ENCODE results near the gene FOXJ2.

FOXJ2 gene

GRCh38 chr12:8057839-8058238 lies 25.3 kb downstream of the FOXJ2 start:
- H3K79me2 ChIP-seq (ENCODE audit: low read length) = no peaks in the 10 kb centered on the region

GRCh38 chr12:8058506-8058905 lies 26.0 kb downstream of the FOXJ2 start:
- Histone ChIP-seq H3K79me2 (ENCODE audit: low read length) (no peaks in the 10 kb centered on the region), H4K20me1 (ENCODE audit: insufficient read depth, low read length) (no peaks in the 10 kb centered on the region), H3K27ac (ENCODE audit: low read length) (no peak overlapping the region), H3F3A (ENCODE audit: insufficient read depth, low read length) (0 out of 2 replicates have a peak, but pooled peaks cover 3% of the 10 kb centered on the region), H3K4me3 (ENCODE audit: low read length) (no peak overlapping the region), H3K4me1 (ENCODE audit: low read length) (no peaks in the 10 kb centered on the region), H3K9ac (ENCODE audit: low read length) (no peak overlapping the region), H3K9me2 (replicated peaks; ENCODE audit: insufficient read depth, low read length) (no peaks in the 10 kb centered on the region), H2AFZ (ENCODE audit: low read length) (no peak overlapping the region), H3K9me3 (replicated peaks; ENCODE audit: insufficient read depth, low read length) (no peaks in the 10 kb centered on the region), H3K4me2 (ENCODE audit: low read depth, low read length) (no peak overlapping the region), H3K27me3 (replicated peaks; ENCODE audit: insufficient read depth, low read length) (no peaks in the 10 kb centered on the region), H3K36me3 (replicated peaks; ENCODE audit: insufficient read depth, low read length) (no peaks in the 10 kb centered on the region)
- TF ChIP-seq EZH2phosphoT487 (IDR thresholded peaks at IDR 0.05; ENCODE audit: low read length) = no peak
- TF ChIP-seq EZH2 (optimal IDR thresholded peaks at IDR 0.05; ENCODE audit: low read depth, low read length) = no peak
- no peak for TF ChIP-seq CTCF (IDR thresholded peaks at IDR 0.05; ENCODE audit: low read length)
- DNase-seq = no peak

More at GRCh38 chr12:8057839-8058238, 25.3 kb downstream of the FOXJ2 start:
- H3K4me2 ChIP-seq (ENCODE audit: low read depth, low read length) = no peak overlapping the region
- 0 out of 2 replicates have a peak, but pooled peaks cover 3% of the 10 kb centered on the region for H3F3A ChIP-seq (ENCODE audit: insufficient read depth, low read length)
- H3K9ac ChIP-seq (ENCODE audit: low read length) = no peak overlapping the region
- no peaks in the 10 kb centered on the region for H3K27me3 ChIP-seq (replicated peaks; ENCODE audit: insufficient read depth, low read length)
- no peaks in the 10 kb centered on the region for H3K9me3 ChIP-seq (replicated peaks; ENCODE audit: insufficient read depth, low read length)
- DNase-seq = no peak
- no peaks in the 10 kb centered on the region for H3K4me1 ChIP-seq (ENCODE audit: low read length)
- H3K27ac ChIP-seq (ENCODE audit: low read length) = no peak overlapping the region
- no peaks in the 10 kb centered on the region for H3K36me3 ChIP-seq (replicated peaks; ENCODE audit: insufficient read depth, low read length)
- H4K20me1 ChIP-seq (ENCODE audit: insufficient read depth, low read length) = no peaks in the 10 kb centered on the region
- no peak for TF ChIP-seq CTCF (IDR thresholded peaks at IDR 0.05; ENCODE audit: low read length)
- H3K4me3 ChIP-seq (ENCODE audit: low read length) = no peak overlapping the region
- no peak overlapping the region for H2AFZ ChIP-seq (ENCODE audit: low read length)
- no peaks in the 10 kb centered on the region for H3K9me2 ChIP-seq (replicated peaks; ENCODE audit: insufficient read depth, low read length)

DNA sequence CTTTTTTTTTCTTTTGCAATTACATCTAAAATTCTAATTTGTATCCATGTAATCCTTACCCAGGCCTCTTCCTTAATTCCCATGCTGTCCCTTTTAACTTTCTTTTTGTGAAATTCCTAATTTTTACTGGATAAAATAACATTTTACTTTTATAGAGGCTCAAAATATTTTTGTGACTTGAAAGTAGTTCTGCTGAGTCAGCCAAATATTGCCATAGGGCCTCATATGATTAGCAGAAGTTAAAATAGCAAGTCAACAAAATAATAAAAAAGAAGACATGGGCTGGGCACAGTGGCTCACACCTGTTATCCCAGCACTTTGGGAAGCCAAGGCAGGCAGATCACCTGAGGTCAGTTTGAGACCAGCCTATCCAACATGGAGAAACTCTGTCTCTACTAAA lies 31.6 kb downstream of the FOXJ2 start:
- no peak overlapping the region for H2AFZ ChIP-seq (ENCODE audit: low read length)
- peak; percentile 13 for DNase-seq
- no peak overlapping the region for H3K27ac ChIP-seq (ENCODE audit: low read length)
- peaks cover 21% of the 10 kb centered on the region for H3K4me1 ChIP-seq (ENCODE audit: low read length)
- H3K4me2 ChIP-seq (ENCODE audit: low read depth, low read length) = no peak overlapping the region
- no peaks in the 10 kb centered on the region for H3K9me2 ChIP-seq (replicated peaks; ENCODE audit: insufficient read depth, low read length)
- H4K20me1 ChIP-seq (ENCODE audit: insufficient read depth, low read length) = no peaks in the 10 kb centered on the region
- H3K27me3 ChIP-seq (replicated peaks; ENCODE audit: insufficient read depth, low read length) = no peaks in the 10 kb centered on the region
- H3K79me2 ChIP-seq (ENCODE audit: low read length) = no peaks in the 10 kb centered on the region
- no peak overlapping the region for H3K4me3 ChIP-seq (ENCODE audit: low read length)
- no peak overlapping the region for H3K9ac ChIP-seq (ENCODE audit: low read length)
- no peaks in the 10 kb centered on the region for H3K9me3 ChIP-seq (replicated peaks; ENCODE audit: insufficient read depth, low read length)
- TF ChIP-seq EZH2 (optimal IDR thresholded peaks at IDR 0.05; ENCODE audit: low read depth, low read length) = no peak
- no peak for TF ChIP-seq CTCF (IDR thresholded peaks at IDR 0.05; ENCODE audit: low read length)
- TF ChIP-seq EZH2phosphoT487 (IDR thresholded peaks at IDR 0.05; ENCODE audit: low read length) = no peak
- no peaks in the 10 kb centered on the region for H3K36me3 ChIP-seq (replicated peaks; ENCODE audit: insufficient read depth, low read length)
- peaks cover 15% of the 10 kb centered on the region for H3F3A ChIP-seq (ENCODE audit: insufficient read depth, low read length)
